ENCODE results near the gene RBM47.

GRCh38 chr4:40632080-40632479 is 2.4 kb upstream of the RBM47 start:
- no peak for TF ChIP-seq USF1 (IDR thresholded peaks at IDR 0.05; ENCODE audit: borderline replicate concordance, extremely low read length, insufficient read depth, low read depth, low read length)
- no peak for TF ChIP-seq BRCA1 (IDR thresholded peaks at IDR 0.05; ENCODE audit: low read depth, low read length)
- no peak for TF ChIP-seq HDAC2 (IDR thresholded peaks at IDR 0.05)
- TF ChIP-seq REST (IDR thresholded peaks at IDR 0.05; ENCODE audit: low read depth, low read length), result no peak

Data from GM12878 (cell line).